K562 (cell line): ENCODE data around the gene WDR70. TPM values are rescaled to one million over a fixed set of nuclear protein-coding genes. Genes with fewer than 3 reads are reported as not detected.
A peak's percentile ranks its signal among the peaks of the same experiment; 100 is the strongest.

Source experiments
- ATAC-seq: fragments of 200-7000 bp; cut with Tn5 transposase; 3 replicates; pipeline ENCODE4 v1.9.1; 2020; ENCODE audit warnings: moderate library complexity
- BruUV-seq: library from RNA; stranded (reverse); fragments of 400-500 nt; replicated peaks from 2 replicates; lab custom pipeline; 2021; lab: Mats Ljungman, UMichigan
- CTCF ChIA-PET: fragments of 300-600 bp; formaldehyde crosslinking; extraction: SDS; loops from one replicate; lab custom pipeline; 2021; ENCODE audit warnings: low intra/inter-chr PET ratio; lab: Yijun Ruan, JAX
- POLR2A ChIA-PET: fragments of 300-600, 350-650 bp; sonication (Branson Sonifier 250); formaldehyde crosslinking; extraction: SDS; loops from one replicate; lab custom pipeline; 2021; ENCODE audit warnings: antibody characterized with exemption, inconsistent platforms; lab: Yijun Ruan, JAX
- DNase-seq, 4 experiments: peaks; one replicate each; pipeline versions ENCODE4 v3.0.0 to v3.0.0-alpha.2; 2011 to 2018; ENCODE audit warnings: low spot score in 3 of 4, mixed read lengths in 3 of 4; ENCODE audit errors: extremely low read depth in 1 of 4
- FAIRE-seq: peaks from 2 replicates; lab custom pipeline; 2011; peaks lifted over from hg19 to GRCh38; lab: Jason Lieb, UNC
- H2AFZ ChIP-seq: 2 replicates; pipeline ENCODE4 v1.6.0; 2011; ENCODE audit warnings: low read depth, low read length, control low read depth, inconsistent platforms
- H3K27ac ChIP-seq: fragments of 200-600 bp; 3 replicates; pipeline ENCODE4 v1.8.0; 2011; ENCODE audit warnings: low read depth, mild to moderate bottlenecking, control low read depth, inconsistent platforms, low read length, moderate library complexity, mixed read lengths; ENCODE audit errors: extremely low read depth
- H3K27me3 ChIP-seq, 2 experiments: fragments of 300-600 bp in 1 of 2; 2 replicates in 1 of 2; 3 replicates in 1 of 2; pipeline versions ENCODE4 v1.6.0 to v1.8.0; 2011; ENCODE audit warnings: inconsistent platforms in 2 of 2, low read length in 2 of 2, mild to moderate bottlenecking in 1 of 2, mixed read lengths in 1 of 2, moderate library complexity in 1 of 2; ENCODE audit not compliant: control insufficient read depth in 2 of 2, insufficient read depth in 2 of 2
- H3K36me3 ChIP-seq: fragments of 300-600 bp; 3 replicates; pipeline ENCODE4 v1.8.0; 2011; ENCODE audit warnings: mild to moderate bottlenecking, low read length, inconsistent platforms; ENCODE audit not compliant: control insufficient read depth, insufficient read depth
- H3K4me1 ChIP-seq, 2 experiments: fragments of 200-600 bp in 1 of 2; replicated peaks in 1 of 2; 2 replicates in 1 of 2; 3 replicates in 1 of 2; pipeline versions ENCODE4 v1.5.1 to v1.8.0; 2011; ENCODE audit warnings: inconsistent platforms in 2 of 2, low read length in 2 of 2, mild to moderate bottlenecking in 1 of 2, mixed read lengths in 1 of 2, moderate library complexity in 1 of 2; ENCODE audit not compliant: control insufficient read depth in 2 of 2, insufficient read depth in 2 of 2
- H3K4me2 ChIP-seq: 2 replicates; pipeline ENCODE4 v1.6.1; 2011; ENCODE audit warnings: low read length, control low read depth, inconsistent platforms, mixed read lengths; ENCODE audit not compliant: insufficient read depth
- H3K4me3 ChIP-seq: fragments of 200-600 bp; sonication (generic), shearing (Covaris generic); 2 replicates; pipeline ENCODE4 v1.5.1; 2016; ENCODE audit warnings: control low read depth, inconsistent platforms
- H3K79me2 ChIP-seq: fragments of 200-600 bp; 3 replicates; pipeline ENCODE4 v1.8.0; 2011; ENCODE audit warnings: low read length, inconsistent platforms; ENCODE audit not compliant: control insufficient read depth, insufficient read depth
- H3K9ac ChIP-seq, 2 experiments: 2 replicates each; pipeline versions ENCODE4 v1.6.0 to v1.6.1; 2011; ENCODE audit warnings: low read depth in 2 of 2, low read length in 2 of 2, control low read depth in 1 of 2, inconsistent platforms in 1 of 2, mild to moderate bottlenecking in 1 of 2, mixed read lengths in 1 of 2; ENCODE audit not compliant: insufficient read depth in 1 of 2
- H3K9me1 ChIP-seq: one replicate; pipeline ENCODE4 v1.6.0; 2011; ENCODE audit warnings: inconsistent platforms, mild to moderate bottlenecking, low read length, moderate library complexity; ENCODE audit not compliant: control insufficient read depth, insufficient read depth
- H3K9me3 ChIP-seq: replicated peaks from 2 replicates; pipeline ENCODE4 v1.5.1; 2011; ENCODE audit warnings: low read depth, low read length, inconsistent platforms; ENCODE audit not compliant: control insufficient read depth, insufficient read depth
- H4K20me1 ChIP-seq: replicated peaks from 2 replicates; pipeline ENCODE4 v1.6.1; 2011; ENCODE audit warnings: low read length, inconsistent platforms, mixed read lengths; ENCODE audit not compliant: control insufficient read depth, insufficient read depth
- AFF4 ChIP-seq: sonication (generic); formaldehyde crosslinking; IDR thresholded peaks from 2 replicates; pipeline ENCODE4 v1.8.0; 2023; ENCODE audit warnings: mild to moderate bottlenecking, missing genetic modification reagents
- EHMT2 ChIP-seq: fragments of 450-650 bp; IDR thresholded peaks from 2 replicates; pipeline ENCODE4 v1.6.1; 2018; ENCODE audit warnings: antibody characterized with exemption
- ELF4 ChIP-seq: fragments of 450-650 bp; formaldehyde crosslinking; IDR thresholded peaks from 2 replicates; pipeline ENCODE4 v1.4.0; 2022; ENCODE audit warnings: missing genetic modification characterization
- ESRRA ChIP-seq: fragments of 450-650 bp; IDR thresholded peaks from 2 replicates; pipeline ENCODE4 v1.6.1; 2014; ENCODE audit warnings: low read depth, mild to moderate bottlenecking, moderate library complexity, borderline replicate concordance
- FOXJ2 ChIP-seq: fragments of 200-800 bp; sonication (Bioruptor generic); IDR thresholded peaks from 2 replicates; pipeline ENCODE4 v1.6.1; 2016; ENCODE audit warnings: missing genetic modification characterization, missing compliant biosample characterization
- JUN ChIP-seq, 2 experiments: sonication (generic) in 1 of 2; formaldehyde crosslinking in 1 of 2; IDR thresholded peaks; 2 replicates each; pipeline versions ENCODE4 v1.6.1 to v1.8.0; 2012 to 2022; ENCODE audit warnings: borderline replicate concordance in 2 of 2, mild to moderate bottlenecking in 2 of 2, improper control_type of control experiment in 1 of 2, low read depth in 1 of 2, low read length in 1 of 2, missing genetic modification reagents in 1 of 2
- KDM1A ChIP-seq, 2 experiments: fragments of 450-650 bp; IDR thresholded peaks; 2 replicates each; pipeline ENCODE4 v1.6.1; 2016; ENCODE audit warnings: mild to moderate bottlenecking in 2 of 2
- MCM3 ChIP-seq: fragments of 450-650 bp; IDR thresholded peaks from 2 replicates; pipeline ENCODE4 v1.6.1; 2016
- MTA1 ChIP-seq: fragments of 450-650 bp; IDR thresholded peaks from 2 replicates; pipeline ENCODE4 v1.6.1; 2017; ENCODE audit warnings: borderline replicate concordance
- NUFIP1 ChIP-seq: fragments of 450-650 bp; IDR thresholded peaks from 2 replicates; pipeline ENCODE4 v1.6.1; 2018; ENCODE audit not compliant: partially characterized antibody
- PHTF2 ChIP-seq: fragments of 250-450 bp; sonication (Bioruptor Pico); IDR thresholded peaks from 2 replicates; pipeline ENCODE4 v1.5.0; 2021; ENCODE audit warnings: mild to moderate bottlenecking
- RFX1 ChIP-seq: fragments of 450-650 bp; IDR thresholded peaks from 2 replicates; pipeline ENCODE4 v1.6.1; 2016; ENCODE audit warnings: mild to moderate bottlenecking, moderate library complexity
- RUNX1 ChIP-seq: sonication (generic); IDR thresholded peaks from 2 replicates; pipeline ENCODE4 v1.6.1; 2016; ENCODE audit warnings: antibody characterized with exemption, low read depth
- SIN3A ChIP-seq, 2 experiments: fragments of 150-350 bp in 1 of 2; IDR thresholded peaks; 2 replicates each; pipeline ENCODE4 v1.6.1; 2011 to 2016; ENCODE audit warnings: borderline replicate concordance in 2 of 2, low read depth in 2 of 2, low read length in 2 of 2, mild to moderate bottlenecking in 2 of 2, moderate library complexity in 2 of 2; ENCODE audit not compliant: control insufficient read depth in 1 of 2
- ZNF79 ChIP-seq: fragments of 250-450 bp; sonication (Bioruptor Pico); IDR thresholded peaks from 2 replicates; pipeline ENCODE4 v1.4.0; 2020; ENCODE audit warnings: low read depth, mild to moderate bottlenecking, moderate library complexity
- WGBS: fragments of 100-300 bp; shearing (Covaris generic); methylation state at CpG from one replicate; pipeline ENCODE4 v1.1.6; 2016; ENCODE audit warnings: low coverage, mixed read lengths; ENCODE audit not compliant: insufficient coverage; ENCODE audit errors: missing lambda C conversion rate; 5-methylcytosine and 5-hydroxymethylcytosine counted together
- in situ Hi-C: fragments of 300-500 bp; cut with MboI; formaldehyde crosslinking; loops from 4 replicates; pipeline ENCODE4 v1.15.0; 2018; ENCODE audit warnings: inconsistent platforms, mixed read lengths
- intact Hi-C: fragments of 100-400 bp; cut with micrococcal nuclease; formaldehyde crosslinking; loops from 2 replicates; pipeline ENCODE4 v1.14.2; 2022
- polyA plus RNA-seq, 8 experiments: library from polyadenylated mRNA; depleted of rRNA in 4 of 8; stranded (reverse) in 5 of 8; unstranded in 3 of 8; fragments of >200 nt; fragmentation: Nextera tagmentation in 2 of 8; fragmentation: Illumina TruSeq in 1 of 8; extraction: Ambion mirVana in 2 of 8; extraction: Trizol in 1 of 8; gene quantifications; 2 replicates each; pipeline versions ENCODE4 v1.2.1 to v1.2.3, GENCODE V29; 2011 to 2014; ENCODE audit warnings: inconsistent platforms in 1 of 8, missing spikeins in 1 of 8
- total RNA-seq, 7 experiments: library from RNA; depleted of rRNA in 6 of 7; stranded (reverse); fragments of >200 nt in 6 of 7; fragmentation: Illumina TruSeq in 2 of 7; extraction: Trizol in 2 of 7; gene quantifications; 2 replicates each; pipeline versions ENCODE4 v1.2.1 to v1.2.3, GENCODE V29; 2011 to 2021; ENCODE audit warnings: low replicate concordance in 1 of 7

The WDR70 gene
- total and polyA plus RNA-seq, 9 of the 15 experiments (the other 6 are each of a cell fraction or from before 2014, with no cell fraction given): 16.8 to 46.6 (median 38.8) TPM

- intact Hi-C loops: no loop called here
- ChIA-PET CTCF (no interaction called here), POLR2A (interaction anchor here (0.6 to 1.4 kb wide), 2 partner anchors 12 to 790 kb away, joined by 3 read pairs; no protein-coding TSS in a partner anchor)
- WGBS: 64% methylated on average over 1 of the region's 1 CpG
- H3K79me2 ChIP-seq: no peaks in the 10 kb centered on the region
- no peak overlapping the region for H2AFZ ChIP-seq
- no peaks in the 10 kb centered on the region for H3K9me3 ChIP-seq
- ATAC-seq: no peak
- H3K4me1 ChIP-seq: peaks cover 2 to 13% of the 10 kb centered on the region in 2 experiments; a peak in 4 of 5 replicates
- no peak overlapping the region for H3K9ac ChIP-seq
- H3K9me1 ChIP-seq: no peaks in the 10 kb centered on the region
- no peak overlapping the region for H3K4me2 ChIP-seq
- H3K36me3 ChIP-seq: no peaks in the 10 kb centered on the region
- no peaks in the 10 kb centered on the region for H3K27me3 ChIP-seq
- no peak for FAIRE-seq
- H4K20me1 ChIP-seq: no peaks in the 10 kb centered on the region
- BruUV-seq: no TSS peak
- no peak overlapping the region for H3K4me3 ChIP-seq
- H3K27ac ChIP-seq: no peak overlapping the region
- TF ChIP-seq RFX1 (peak; percentile 32), JUN (IDR thresholded peaks at IDR 0.05; ENCODE audit: borderline replicate concordance, low read depth, low read length) (no peak), JUN (CRISPR knock-in tag; IDR thresholded peaks at IDR 0.05; ENCODE audit: borderline replicate concordance) (no peak), NUFIP1 (no peak), KDM1A (IDR thresholded peaks at IDR 0.05) (no peak), RUNX1 (no peak), MTA1 (no peak), SIN3A (IDR thresholded peaks at IDR 0.05; ENCODE audit: borderline replicate concordance in 2 of 2, control insufficient read depth in 1 of 2, low read depth in 2 of 2, low read length in 2 of 2) (no peak), ELF4 (CRISPR knock-in tag) (no peak), PHTF2 (CRISPR knock-in tag) (no peak), ZNF79 (no peak), FOXJ2 (tag) (peak; percentile 93), EHMT2 (no peak), MCM3 (no peak), AFF4 (CRISPR knock-in tag) (no peak), ESRRA (no peak)
- TF ChIP-seq, all 486 proteins: peak for 2
- in situ Hi-C loops: no loop called here
- peak in 1 of 4 experiments; percentile 2 for DNase-seq
Measured at GRCh38 chr5:37665272-37665671, 286.2 kb downstream of the WDR70 start.
